ENCODE data around the gene C5orf63.
"Not testable (repeated sequence)": the region's sequence is repeated elsewhere in the genome, so short reads cannot be mapped to it uniquely, and the experiment has no call there.

C5orf63 gene

DNA sequence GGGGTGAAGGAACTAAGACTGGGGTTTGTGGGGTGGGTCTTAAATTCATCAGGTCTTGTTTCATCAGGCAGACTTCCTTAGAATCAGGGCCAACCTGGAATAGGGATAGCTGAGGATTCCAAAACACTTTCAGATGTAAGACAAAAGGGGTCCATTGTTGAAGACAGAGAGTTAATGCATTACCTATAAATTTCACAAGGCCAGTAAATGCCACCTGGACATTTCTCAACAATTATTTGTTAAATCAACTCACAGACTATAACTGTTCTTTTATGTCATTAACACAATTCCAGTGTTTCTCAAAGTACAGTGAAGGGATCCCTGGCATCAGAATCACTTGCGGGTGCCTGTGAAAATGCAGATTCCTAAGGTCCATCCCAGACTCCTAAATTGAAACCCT lies 45.8 kb downstream of the C5orf63 start:
- H3K4me3 ChIP-seq (ENCODE audit: low read depth, low read length): no peak overlapping the region
- no peak for DNase-seq (ENCODE audit: low read depth)
- TF ChIP-seq, protein P1, sequence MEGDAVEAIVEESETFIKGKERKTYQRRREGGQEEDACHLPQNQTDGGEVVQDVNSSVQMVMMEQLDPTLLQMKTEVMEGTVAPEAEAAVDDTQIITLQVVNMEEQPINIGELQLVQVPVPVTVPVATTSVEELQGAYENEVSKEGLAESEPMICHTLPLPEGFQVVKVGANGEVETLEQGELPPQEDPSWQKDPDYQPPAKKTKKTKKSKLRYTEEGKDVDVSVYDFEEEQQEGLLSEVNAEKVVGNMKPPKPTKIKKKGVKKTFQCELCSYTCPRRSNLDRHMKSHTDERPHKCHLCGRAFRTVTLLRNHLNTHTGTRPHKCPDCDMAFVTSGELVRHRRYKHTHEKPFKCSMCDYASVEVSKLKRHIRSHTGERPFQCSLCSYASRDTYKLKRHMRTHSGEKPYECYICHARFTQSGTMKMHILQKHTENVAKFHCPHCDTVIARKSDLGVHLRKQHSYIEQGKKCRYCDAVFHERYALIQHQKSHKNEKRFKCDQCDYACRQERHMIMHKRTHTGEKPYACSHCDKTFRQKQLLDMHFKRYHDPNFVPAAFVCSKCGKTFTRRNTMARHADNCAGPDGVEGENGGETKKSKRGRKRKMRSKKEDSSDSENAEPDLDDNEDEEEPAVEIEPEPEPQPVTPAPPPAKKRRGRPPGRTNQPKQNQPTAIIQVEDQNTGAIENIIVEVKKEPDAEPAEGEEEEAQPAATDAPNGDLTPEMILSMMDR (IDR thresholded peaks at IDR 0.05; ENCODE audit: insufficient read depth, low read depth, low read length, missing control alignments): no peak

GRCh38 chr5:127026166-127026565 lies 47.1 kb downstream of the C5orf63 start:
- TF ChIP-seq, protein P1 (IDR thresholded peaks at IDR 0.05; ENCODE audit: insufficient read depth, low read depth, low read length, missing control alignments): no peak
- no peak for DNase-seq (ENCODE audit: low read depth)
- no peak overlapping the region for H3K4me3 ChIP-seq (ENCODE audit: low read depth, low read length)

DNA sequence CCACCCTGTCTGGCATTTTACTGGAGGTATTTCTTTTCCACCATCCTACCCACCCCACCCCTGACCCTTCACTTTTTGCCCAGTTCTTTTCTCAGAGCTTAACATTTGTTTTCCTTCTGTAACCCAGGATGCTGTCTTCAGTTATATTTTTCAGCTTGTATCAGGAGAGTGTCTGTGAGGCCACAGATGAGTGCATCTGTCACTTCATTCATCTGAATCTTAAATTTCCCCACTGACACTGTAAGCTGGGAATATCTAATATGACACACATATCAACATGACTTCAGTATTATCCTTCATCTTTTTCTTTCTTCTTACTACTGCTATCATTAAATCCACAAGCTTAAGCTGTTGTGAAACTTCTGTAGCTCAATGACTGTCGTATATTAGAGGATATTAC lies 47.8 kb downstream of the C5orf63 start:
- DNase-seq (ENCODE audit: low read depth): no peak
- TF ChIP-seq, protein P1 (IDR thresholded peaks at IDR 0.05; ENCODE audit: insufficient read depth, low read depth, low read length, missing control alignments): no peak

GRCh38 chr5:127024821-127025220 lies 48.5 kb downstream of the C5orf63 start:
- no peak overlapping the region for H3K4me3 ChIP-seq (ENCODE audit: low read depth, low read length)
- no peak for DNase-seq (ENCODE audit: low read depth)
- TF ChIP-seq, protein P1 (IDR thresholded peaks at IDR 0.05; ENCODE audit: insufficient read depth, low read depth, low read length, missing control alignments): no peak

More for the DNA sequence above, 47.8 kb downstream of the C5orf63 start:
- no peak overlapping the region for H3K4me3 ChIP-seq (ENCODE audit: low read depth, low read length)

- not testable (repeated sequence) for DNase-seq (ENCODE audit: low read depth); H3K4me3 ChIP-seq (ENCODE audit: low read depth, low read length)
These were observed 49.6 kb downstream of the C5orf63 start for GRCh38 chr5:127023552-127024191.

- no peak for DNase-seq (ENCODE audit: low read depth)
- TF ChIP-seq, protein P1 (IDR thresholded peaks at IDR 0.05; ENCODE audit: insufficient read depth, low read depth, low read length, missing control alignments): no peak
- H3K4me3 ChIP-seq (ENCODE audit: low read depth, low read length): no peak overlapping the region
These were observed 50.5 kb downstream of the C5orf63 start for GRCh38 chr5:127022846-127023245.

- TF ChIP-seq, protein P1 (IDR thresholded peaks at IDR 0.05; ENCODE audit: insufficient read depth, low read depth, low read length, missing control alignments): no peak
- H3K4me3 ChIP-seq (ENCODE audit: low read depth, low read length): no peak overlapping the region
- DNase-seq (ENCODE audit: low read depth): no peak
These were observed 53.4 kb downstream of the C5orf63 start for GRCh38 chr5:127019928-127020327.

GRCh38 chr5:127016722-127017121 lies 56.6 kb downstream of the C5orf63 start:
- not testable (repeated sequence) for DNase-seq (ENCODE audit: low read depth); H3K4me3 ChIP-seq (ENCODE audit: low read depth, low read length)
